A673 (cell line): ENCODE measurements around the gene KYNU.

ENCODE experiments used
- CTCF ChIP-seq: fragments of 300-800, 200-600 bp; sonication (generic); conservative IDR thresholded peaks from 2 replicates; pipeline ENCODE4 v1.5.1; 2017; ENCODE audit warnings: low read depth, mild to moderate bottlenecking, antibody characterized with exemption, low read length, moderate library complexity, mixed read lengths
- EZH2 ChIP-seq: fragments of 200-600 bp; sonication (generic); IDR thresholded peaks from 2 replicates; pipeline ENCODE4 v1.6.1; 2017; ENCODE audit warnings: borderline replicate concordance, low read depth, mild to moderate bottlenecking, mixed read lengths, antibody characterized with exemption, low read length; ENCODE audit not compliant: poor library complexity, severe bottlenecking

GRCh38 chr2:142935563-142936089 lies 58.2 kb downstream of the KYNU start:
- TF ChIP-seq CTCF, result no peak
- TF ChIP-seq EZH2, result no peak
